Hematopoietic multipotent progenitor cell treated with erythropoietin and hydrocortisone succinate and interleukin-3 and kit ligand, for 4 days (in vitro differentiated cells): ENCODE results near the gene MBD5.
A peak's percentile ranks its signal among the peaks of the same experiment; 100 is the strongest.

ENCODE experiments used
- DNase-seq: peaks from one replicate; pipeline ENCODE4 v3.0.0-alpha.2; 2015

MBD5 gene

GRCh38 chr2:148338541-148338940 lies 317.6 kb downstream of the MBD5 start:
- no peak for DNase-seq

- no peak for DNase-seq
Measured at GRCh38 chr2:148342086-148342485, 321.2 kb downstream of the MBD5 start.

- DNase-seq = no peak
Measured at GRCh38 chr2:148350199-148350598, 329.3 kb downstream of the MBD5 start.

DNA sequence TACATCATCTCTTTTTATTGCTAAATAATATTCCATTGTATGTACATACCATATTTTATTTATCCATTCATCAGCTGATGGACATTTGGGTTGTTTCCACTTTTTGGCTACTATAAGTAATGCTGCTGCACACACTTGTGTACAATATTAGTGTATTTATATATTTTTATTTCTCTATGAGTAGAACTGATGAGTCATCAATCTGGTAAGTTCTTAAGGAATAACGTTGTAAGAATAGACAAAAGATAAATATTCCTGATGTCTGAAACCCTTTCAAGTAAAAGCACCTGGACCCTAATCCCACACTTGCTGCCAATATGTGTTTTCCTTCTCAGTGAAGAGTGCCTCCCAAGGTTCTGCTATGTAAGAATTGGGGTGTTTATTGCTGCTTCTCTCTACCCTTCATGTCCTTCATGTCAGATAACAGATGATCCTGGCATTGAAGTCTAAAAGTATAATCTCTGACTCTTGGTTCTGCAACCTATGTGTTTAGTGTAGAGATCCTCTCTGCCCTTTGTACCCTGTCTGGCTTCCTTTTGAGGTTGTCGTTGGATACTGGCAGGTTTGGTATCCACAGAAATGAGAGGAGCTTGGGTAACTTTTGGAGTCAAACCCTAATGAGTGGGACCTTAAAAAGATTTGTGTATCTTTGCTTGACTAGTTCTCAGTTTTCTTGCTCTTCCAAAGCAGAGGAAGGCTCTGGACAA lies 330.7 kb downstream of the MBD5 start:
- no peak for DNase-seq

DNA sequence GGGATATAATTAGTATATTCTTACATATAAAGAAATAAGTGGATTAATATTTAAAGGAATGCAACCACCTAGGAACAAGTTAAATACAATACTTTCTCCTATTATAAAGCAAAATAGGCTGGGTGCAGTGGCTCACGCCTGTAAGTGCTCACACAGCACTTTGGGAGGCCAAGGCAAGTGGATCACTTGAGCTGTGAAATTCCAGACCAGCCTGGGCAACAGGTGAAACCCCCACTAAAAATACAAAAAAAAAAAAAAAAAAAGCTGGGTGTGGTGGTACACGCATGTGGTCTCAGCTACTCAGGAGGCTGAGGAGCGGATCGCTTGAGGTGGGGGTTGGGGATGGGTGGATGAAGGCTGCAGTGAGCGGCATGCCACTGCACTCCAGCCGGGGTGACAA lies 337.5 kb downstream of the MBD5 start:
- no peak for DNase-seq

- no peak for DNase-seq
Measured at GRCh38 chr2:148360662-148361061, 339.8 kb downstream of the MBD5 start.

- no peak for DNase-seq
Measured at GRCh38 chr2:148362144-148362796, 341.4 kb downstream of the MBD5 start.

GRCh38 chr2:148375214-148375613 lies 354.3 kb downstream of the MBD5 start:
- no peak for DNase-seq

DNA sequence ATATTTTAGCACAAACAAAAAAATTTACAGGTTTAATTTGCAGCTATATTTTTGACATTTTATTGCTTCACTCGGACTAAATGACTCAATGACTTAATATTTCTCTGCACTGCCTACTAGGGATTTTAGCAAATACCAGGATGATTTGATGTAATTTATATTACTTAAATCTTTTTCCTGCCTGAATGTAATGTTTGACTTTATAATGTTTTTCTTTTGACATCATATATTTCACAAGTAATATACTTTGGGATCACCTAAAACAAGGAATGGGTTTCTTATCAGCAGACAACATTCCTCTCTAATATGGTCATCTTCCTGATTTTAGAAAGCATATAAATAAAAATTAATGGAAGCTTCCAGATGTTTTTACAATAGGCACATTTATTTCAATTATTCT lies 370.4 kb downstream of the MBD5 start:
- DNase-seq = no peak

GRCh38 chr2:148402786-148403185 lies 381.9 kb downstream of the MBD5 start:
- DNase-seq = no peak

GRCh38 chr2:148410899-148411298 lies 390.0 kb downstream of the MBD5 start:
- no peak for DNase-seq

DNA sequence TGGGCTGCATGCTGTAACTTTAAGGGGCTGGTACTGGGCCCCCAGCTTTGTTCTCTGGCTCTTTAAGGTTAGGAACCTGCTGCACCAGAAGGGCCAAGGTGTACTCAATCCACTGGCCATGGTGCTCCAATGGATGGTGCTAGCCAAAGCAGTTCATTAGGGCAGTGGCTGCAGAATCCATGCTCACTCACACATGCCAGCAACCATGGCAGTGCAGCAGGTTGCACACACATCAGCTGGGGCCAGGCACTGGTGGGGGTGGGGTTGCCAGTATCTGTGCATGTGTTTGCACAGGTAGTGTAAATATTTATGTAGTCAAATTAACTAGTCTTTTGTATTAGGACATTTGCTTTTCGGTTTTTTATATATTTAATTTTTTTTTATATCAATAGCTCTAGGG lies 395.4 kb downstream of the MBD5 start:
- DNase-seq = no peak

- DNase-seq = peak; percentile 65
Measured at GRCh38 chr2:148430101-148430500, 409.2 kb downstream of the MBD5 start.

DNA sequence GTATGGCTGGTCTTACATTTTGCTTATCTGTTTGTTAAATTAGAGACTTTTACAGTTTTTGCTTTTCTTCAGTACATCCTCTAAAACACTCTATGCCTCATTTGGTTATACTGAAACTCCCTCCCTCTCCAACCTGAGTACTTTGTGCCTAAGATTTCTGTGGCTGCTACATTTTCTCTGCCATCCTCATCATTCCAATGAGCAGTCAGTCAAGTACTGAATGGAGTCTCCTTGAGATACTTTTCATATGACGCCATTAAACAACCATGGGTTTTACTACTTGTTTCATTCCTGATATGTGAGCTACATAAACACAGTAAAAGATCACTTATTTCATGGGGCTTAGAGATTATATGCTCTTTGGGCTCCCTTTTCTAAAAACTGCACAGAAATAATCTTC lies 427.0 kb downstream of the MBD5 start:
- no peak for DNase-seq

GRCh38 chr2:148450531-148450930 lies 429.6 kb downstream of the MBD5 start:
- DNase-seq = no peak

GRCh38 chr2:148451046-148451445 lies 430.2 kb downstream of the MBD5 start:
- DNase-seq = peak; percentile 77

DNA sequence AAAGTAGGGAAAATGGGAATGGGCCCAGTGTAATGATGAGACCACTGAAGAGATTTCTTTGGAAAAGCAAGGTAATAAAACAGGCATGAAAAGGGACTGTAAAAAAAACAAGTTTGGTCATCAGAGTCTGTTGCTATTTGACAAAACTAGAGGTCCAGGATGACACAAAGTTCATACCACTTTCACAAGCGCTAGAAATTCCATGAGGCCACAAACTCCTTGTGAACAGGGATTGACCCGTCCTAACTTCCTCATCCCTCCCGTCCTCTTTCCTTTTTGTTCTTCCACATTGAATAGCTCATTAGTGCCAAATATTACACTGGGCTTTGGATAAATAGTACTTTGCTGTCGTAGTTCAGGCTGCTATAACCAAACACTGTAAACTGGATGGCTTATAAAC lies 434.9 kb downstream of the MBD5 start:
- DNase-seq = no peak

- DNase-seq = no peak
Measured at GRCh38 chr2:148458171-148458570, 437.3 kb downstream of the MBD5 start.

- no peak for DNase-seq
Measured at GRCh38 chr2:148459377-148459778, 438.5 kb downstream of the MBD5 start.

DNA sequence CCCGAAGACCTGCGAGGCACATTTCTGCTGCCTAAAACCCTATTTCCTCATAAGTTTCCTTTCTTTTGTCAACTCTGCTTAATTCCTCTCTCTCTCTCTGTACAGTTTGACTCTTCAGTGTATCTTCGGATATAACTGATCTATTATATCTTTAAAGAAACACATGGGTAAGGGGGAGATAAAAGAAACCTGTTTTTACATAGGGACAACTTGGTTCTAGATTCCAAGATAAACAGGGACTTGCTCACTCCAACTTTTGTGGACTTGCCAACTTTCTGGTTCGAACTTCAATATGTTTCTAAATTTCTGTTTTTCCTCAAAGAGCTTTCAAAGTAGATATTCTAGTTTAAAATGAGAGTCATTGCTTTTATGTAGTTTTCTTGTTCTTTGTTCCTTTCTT lies 441.0 kb downstream of the MBD5 start:
- DNase-seq = peak; percentile 38

DNA sequence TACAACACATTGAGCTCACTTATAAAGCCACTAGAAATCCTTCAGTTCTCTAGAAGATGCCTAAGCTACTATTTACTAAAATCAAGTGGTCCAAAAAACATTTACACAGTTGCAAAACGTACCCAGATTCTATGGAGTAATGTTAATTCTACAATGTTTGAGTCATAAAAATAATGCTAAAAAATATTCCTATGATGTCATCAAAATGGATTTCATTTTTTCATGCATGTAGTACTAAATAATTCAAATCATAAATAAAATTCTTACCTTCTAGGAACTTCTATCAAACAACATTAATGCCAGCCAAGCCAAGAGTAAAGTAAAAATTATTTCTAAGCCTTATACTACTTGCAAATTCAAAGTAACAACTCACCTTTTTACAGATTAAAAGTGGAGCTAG lies 454.7 kb downstream of the MBD5 start:
- no peak for DNase-seq

DNA sequence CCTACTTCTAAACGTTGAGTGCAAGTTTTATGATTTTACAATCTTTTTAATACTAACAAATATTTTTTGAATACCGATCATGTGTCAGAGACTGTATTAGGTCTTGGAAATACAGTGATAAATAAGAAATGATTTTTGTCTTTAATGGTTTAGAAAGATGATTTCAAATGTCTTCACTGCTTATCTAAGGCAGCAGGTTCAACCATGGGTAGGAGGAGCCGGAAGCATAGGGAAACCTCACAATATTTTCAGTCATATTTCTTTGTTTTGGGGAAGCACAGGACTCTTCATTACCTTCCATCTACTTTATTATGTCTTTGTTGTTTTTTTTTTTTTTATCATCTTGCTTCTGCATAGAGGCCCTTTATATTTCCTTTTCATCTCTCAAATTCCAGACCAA lies 458.5 kb downstream of the MBD5 start:
- peak; percentile 80 for DNase-seq

DNA sequence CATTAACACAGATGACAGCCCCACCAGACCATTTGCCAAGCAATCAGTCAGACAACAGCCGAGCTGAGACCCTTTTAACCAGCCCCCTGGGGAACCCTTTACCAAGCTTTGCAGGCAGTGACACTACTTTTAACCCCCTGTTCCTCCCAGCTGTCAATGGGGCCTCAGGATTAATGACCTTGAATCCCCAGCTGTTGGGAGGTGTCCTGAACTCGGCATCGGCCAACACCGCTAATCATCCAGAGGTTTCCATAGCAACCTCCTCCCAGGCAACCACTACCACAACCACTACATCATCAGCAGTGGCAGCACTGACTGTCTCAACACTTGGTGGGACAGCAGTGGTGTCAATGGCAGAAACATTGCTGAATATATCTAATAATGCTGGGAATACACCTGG lies 462.8 kb downstream of the MBD5 start:
- no peak for DNase-seq

DNA sequence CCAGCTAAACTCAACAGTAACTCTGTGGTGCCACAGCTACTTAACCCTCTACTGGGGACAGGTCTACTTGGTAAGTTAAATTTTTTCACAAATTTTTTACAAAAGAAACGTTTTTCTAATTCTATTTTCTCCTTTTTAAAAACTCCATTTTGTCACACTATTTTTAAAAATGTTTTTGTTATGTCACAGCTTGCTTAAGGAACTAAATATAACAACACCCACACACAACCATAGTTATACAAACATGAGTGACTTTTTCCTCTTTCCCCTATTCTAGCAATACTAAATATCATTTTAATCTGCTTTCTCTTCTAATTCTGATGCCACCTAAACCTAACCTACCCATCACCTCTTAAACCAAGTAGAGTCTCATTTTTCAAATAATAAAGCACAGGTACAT lies 463.2 kb downstream of the MBD5 start:
- DNase-seq = no peak

- DNase-seq = no peak
Measured at GRCh38 chr2:148486655-148487054, 465.8 kb downstream of the MBD5 start.
